MCF 10A (cell line): ENCODE data around the gene DCST1. TPM values are rescaled to one million over a fixed set of nuclear protein-coding genes. Genes with fewer than 3 reads are reported as not detected.

ENCODE experiments used
- BruUV-seq: library from RNA; stranded (reverse); fragments of 400-500 nt; replicated peaks from 2 replicates; lab custom pipeline; 2021; lab: Mats Ljungman, UMichigan
- CTCF ChIA-PET: fragments of 300-600 bp; sonication (Branson Sonifier 250); formaldehyde crosslinking; extraction: SDS; loops from one replicate; lab custom pipeline; 2021; ENCODE audit warnings: antibody characterized with exemption, inconsistent platforms; lab: Yijun Ruan, JAX
- POLR2A ChIA-PET: fragments of 300-600, 350-650 bp; sonication (Branson Sonifier 250); formaldehyde crosslinking; extraction: SDS; loops from one replicate; lab custom pipeline; 2020; ENCODE audit warnings: antibody characterized with exemption, inconsistent platforms; lab: Yijun Ruan, JAX
- DNase-seq: peaks from one replicate; pipeline ENCODE4 v3.0.0-alpha.2; 2018; ENCODE audit not compliant: unreplicated experiment
- H3K27ac Mint-ChIP-seq: one replicate; pipeline ENCODE4 v1.8.0; 2022; ENCODE audit warnings: mild to moderate bottlenecking, low read depth, mixed read lengths; ENCODE audit not compliant: unreplicated experiment
- H3K27me3 Mint-ChIP-seq: one replicate; pipeline ENCODE4 v1.8.0; 2022; ENCODE audit warnings: mixed read lengths; ENCODE audit not compliant: insufficient read depth, unreplicated experiment
- H3K36me3 Mint-ChIP-seq: one replicate; pipeline ENCODE4 v1.8.0; 2022; ENCODE audit warnings: mild to moderate bottlenecking, moderate library complexity, mixed read lengths; ENCODE audit not compliant: insufficient read depth, unreplicated experiment
- H3K4me1 Mint-ChIP-seq: one replicate; pipeline ENCODE4 v1.8.0; 2022; ENCODE audit warnings: mixed read lengths; ENCODE audit not compliant: insufficient read depth, unreplicated experiment
- H3K4me3 Mint-ChIP-seq: one replicate; pipeline ENCODE4 v1.8.0; 2022; ENCODE audit warnings: mild to moderate bottlenecking, moderate library complexity, mixed read lengths; ENCODE audit not compliant: unreplicated experiment
- H3K9me3 Mint-ChIP-seq: one replicate; pipeline ENCODE4 v1.8.0; 2022; ENCODE audit warnings: mixed read lengths; ENCODE audit not compliant: unreplicated experiment
- intact Hi-C: fragments of 100-400 bp; cut with micrococcal nuclease; formaldehyde crosslinking; loops from 2 replicates; pipeline ENCODE4 v1.14.1; 2022
- total RNA-seq: library from RNA; stranded (reverse); gene quantifications from 2 replicates; pipeline ENCODE4 v1.2.3, GENCODE V29; 2022
- TF ChIP-seq, protein P1 (sequence below): fragments of 200-600 bp; IDR thresholded peaks from one replicate; pipeline ENCODE4 v1.8.0; 2022; ENCODE audit warnings: antibody characterized with exemption, mild to moderate bottlenecking; ENCODE audit not compliant: unreplicated experiment

Gene DCST1
- total RNA-seq, 1 experiment from 2014 or later: 0.21 TPM

DNA sequence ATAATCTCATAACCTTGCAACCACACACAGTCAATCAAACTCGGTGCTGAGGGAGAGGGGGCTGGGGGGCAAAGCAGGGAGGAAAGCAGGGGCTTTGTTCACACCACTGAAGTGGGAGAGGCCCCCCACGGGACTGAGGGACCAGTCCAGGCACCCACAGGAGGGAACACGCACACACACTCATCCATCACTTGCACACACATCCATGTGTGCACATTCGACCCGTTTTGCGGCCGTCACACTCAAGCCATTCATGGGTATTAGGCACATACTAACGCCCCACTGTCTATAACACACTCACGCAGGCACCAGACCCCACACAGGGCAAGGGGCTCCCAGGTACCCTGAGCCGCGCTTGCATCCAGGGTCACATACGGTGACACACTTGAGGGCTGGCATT lies 59.0 kb downstream of the DCST1 start:
- Mint-ChIP-seq H3K9me3 (no peaks in the 10 kb centered on the region), H3K4me1 (peaks cover 26% of the 10 kb centered on the region), H3K36me3 (no peaks in the 10 kb centered on the region), H3K4me3 (no peak overlapping the region), H3K27me3 (peaks cover 17% of the 10 kb centered on the region), H3K27ac (no peak overlapping the region)
- BruUV-seq: no TSS peak
- TF ChIP-seq, protein P1, sequence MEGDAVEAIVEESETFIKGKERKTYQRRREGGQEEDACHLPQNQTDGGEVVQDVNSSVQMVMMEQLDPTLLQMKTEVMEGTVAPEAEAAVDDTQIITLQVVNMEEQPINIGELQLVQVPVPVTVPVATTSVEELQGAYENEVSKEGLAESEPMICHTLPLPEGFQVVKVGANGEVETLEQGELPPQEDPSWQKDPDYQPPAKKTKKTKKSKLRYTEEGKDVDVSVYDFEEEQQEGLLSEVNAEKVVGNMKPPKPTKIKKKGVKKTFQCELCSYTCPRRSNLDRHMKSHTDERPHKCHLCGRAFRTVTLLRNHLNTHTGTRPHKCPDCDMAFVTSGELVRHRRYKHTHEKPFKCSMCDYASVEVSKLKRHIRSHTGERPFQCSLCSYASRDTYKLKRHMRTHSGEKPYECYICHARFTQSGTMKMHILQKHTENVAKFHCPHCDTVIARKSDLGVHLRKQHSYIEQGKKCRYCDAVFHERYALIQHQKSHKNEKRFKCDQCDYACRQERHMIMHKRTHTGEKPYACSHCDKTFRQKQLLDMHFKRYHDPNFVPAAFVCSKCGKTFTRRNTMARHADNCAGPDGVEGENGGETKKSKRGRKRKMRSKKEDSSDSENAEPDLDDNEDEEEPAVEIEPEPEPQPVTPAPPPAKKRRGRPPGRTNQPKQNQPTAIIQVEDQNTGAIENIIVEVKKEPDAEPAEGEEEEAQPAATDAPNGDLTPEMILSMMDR: no peak
- POLR2A ChIA-PET: interaction anchor here (2.0 kb wide), 1 partner anchor 42 kb away, joined by 13 read pairs; the partner anchor contains the start of gene SLC50A1
- CTCF ChIA-PET: interaction anchor here (0.8 to 6.8 kb wide), 18 partner anchors 12 to 423 kb away, joined by 3 to 380 read pairs (median 13); partner anchors contain the start of genes DPM3, EFNA1, KRTCAP2 and PBXIP1
- no peak for DNase-seq
- intact Hi-C loops: no loop called here

DNA sequence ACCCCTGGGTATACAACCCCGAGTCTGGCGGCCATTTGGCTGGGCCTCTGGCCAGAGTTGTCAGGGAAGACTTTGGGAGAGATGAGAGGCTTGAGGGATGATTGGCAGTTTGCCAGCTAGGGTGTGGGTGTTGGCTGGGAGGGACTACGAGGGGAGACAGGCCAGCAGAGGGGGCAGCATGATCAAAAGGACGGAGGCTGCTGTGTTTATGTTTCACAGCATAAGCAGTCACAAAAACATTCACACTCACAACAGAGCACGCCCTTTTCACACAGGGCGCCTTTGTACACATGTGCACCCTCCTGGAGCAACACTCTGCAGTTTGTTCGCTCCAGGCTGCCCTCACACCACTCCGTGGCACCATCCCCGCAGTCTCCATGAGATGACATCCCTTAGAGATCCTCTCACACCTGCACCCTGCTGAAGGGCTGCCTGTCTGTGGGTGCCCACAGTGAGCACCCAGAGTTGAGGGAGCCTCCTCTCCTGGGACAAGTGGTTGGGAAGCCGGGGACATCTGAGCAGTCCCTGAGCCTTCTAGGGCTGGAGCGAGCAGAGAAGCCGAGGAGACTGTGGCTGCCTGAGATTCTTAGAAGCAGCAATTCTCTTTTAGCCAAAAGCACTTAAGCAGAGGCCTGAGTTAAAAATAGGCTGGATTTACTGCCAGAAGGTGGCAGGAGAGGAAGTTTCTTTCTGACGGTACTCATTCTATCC lies 60.4 kb downstream of the DCST1 start:
- no TSS peak for BruUV-seq
- no peak overlapping the region for H3K4me3 Mint-ChIP-seq
- ChIA-PET POLR2A (interaction anchor here (1.3 to 5.7 kb wide), 4 partner anchors 33 to 79 kb away, joined by 7 to 66 read pairs (median 14); partner anchors contain the start of genes EFNA1, KRTCAP2 and SLC50A1), CTCF (interaction anchor here (0.6 to 6.8 kb wide), 17 partner anchors 8 to 500 kb away, joined by 3 to 380 read pairs (median 10); partner anchors contain the start of genes DPM3, EFNA1, KRTCAP2 and SLC50A1)
- peaks cover 17% of the 10 kb centered on the region for H3K27me3 Mint-ChIP-seq
- TF ChIP-seq, protein P1: peak; percentile 50
- peaks cover 26% of the 10 kb centered on the region for H3K4me1 Mint-ChIP-seq
- peak; percentile 76 for DNase-seq
- H3K27ac Mint-ChIP-seq: no peak overlapping the region
- H3K36me3 Mint-ChIP-seq: no peaks in the 10 kb centered on the region
- intact Hi-C loops: loop anchor here (1.0 kb wide), 2 partner anchors 30 to 73 kb away; no protein-coding TSS in a partner anchor
- no peaks in the 10 kb centered on the region for H3K9me3 Mint-ChIP-seq

DNA sequence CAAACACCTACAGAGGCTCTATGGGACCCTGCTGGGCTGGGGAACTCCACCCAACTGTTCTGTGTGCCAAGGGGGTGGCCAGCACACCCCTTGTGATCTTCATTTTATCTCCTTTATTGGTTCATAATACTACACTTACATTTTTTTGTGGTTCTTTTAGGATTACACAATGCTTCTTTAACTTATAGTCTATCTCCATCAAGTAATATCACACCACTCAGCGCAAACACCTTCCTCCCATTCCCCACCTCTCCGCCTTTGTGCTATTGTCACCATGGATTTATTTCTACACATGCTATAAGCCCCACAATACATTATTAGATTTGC lies 61.0 kb downstream of the DCST1 start:
- H3K36me3 Mint-ChIP-seq: no peaks in the 10 kb centered on the region
- peaks cover 17% of the 10 kb centered on the region for H3K27me3 Mint-ChIP-seq
- H3K27ac Mint-ChIP-seq: no peak overlapping the region
- peaks cover 26% of the 10 kb centered on the region for H3K4me1 Mint-ChIP-seq
- ChIA-PET CTCF (interaction anchor here (0.6 to 4.8 kb wide), 21 partner anchors 9 to 229 kb away, joined by 3 to 58 read pairs (median 9); partner anchors contain the start of gene KRTCAP2), POLR2A (interaction anchor here (0.5 to 5.7 kb wide), 5 partner anchors 12 to 78 kb away, joined by 4 to 66 read pairs (median 8); partner anchors contain the start of genes EFNA1, KRTCAP2 and SLC50A1)
- no peaks in the 10 kb centered on the region for H3K9me3 Mint-ChIP-seq
- no peak for DNase-seq
- no TSS peak for BruUV-seq
- H3K4me3 Mint-ChIP-seq: no peak overlapping the region
- intact Hi-C loops: loop anchor here (1.0 kb wide), 2 partner anchors 30 to 73 kb away; no protein-coding TSS in a partner anchor
- TF ChIP-seq, protein P1: no peak

DNA sequence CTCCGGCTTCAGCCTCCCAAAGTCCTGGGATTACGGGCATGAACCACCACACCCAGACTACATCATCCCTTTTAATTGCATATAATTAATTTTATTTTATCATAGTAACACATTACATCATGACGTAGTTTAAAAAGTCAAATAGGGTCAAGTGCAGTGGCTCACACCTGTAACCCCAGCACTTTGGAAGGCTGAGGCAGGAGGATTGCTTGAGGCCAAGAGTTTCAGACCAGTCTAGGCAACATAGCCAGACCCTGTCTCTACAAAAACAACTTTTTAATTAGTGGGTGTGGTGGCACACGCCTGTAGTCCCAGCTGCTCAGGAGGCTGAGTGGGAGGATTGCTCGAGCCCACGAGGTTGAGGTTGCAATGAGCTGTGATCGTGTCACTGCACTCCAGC lies 65.7 kb downstream of the DCST1 start:
- intact Hi-C loops: no loop called here
- ChIA-PET CTCF (interaction anchor here (0.6 to 1.8 kb wide), 5 partner anchors 8 to 133 kb away, joined by 3 to 13 read pairs (median 8); no protein-coding TSS in a partner anchor), POLR2A (interaction anchor here (0.6 to 5.7 kb wide), 3 partner anchors 28 to 126 kb away, joined by 3 to 66 read pairs (median 3); partner anchors contain the start of genes EFNA1 and FLAD1)
- H3K9me3 Mint-ChIP-seq: no peaks in the 10 kb centered on the region
- no peak for DNase-seq
- no peak overlapping the region for H3K27ac Mint-ChIP-seq
- no peak overlapping the region for H3K4me3 Mint-ChIP-seq
- H3K36me3 Mint-ChIP-seq: peaks cover 7% of the 10 kb centered on the region
- TF ChIP-seq, protein P1: no peak
- H3K27me3 Mint-ChIP-seq: peaks cover 17% of the 10 kb centered on the region
- peaks cover 12% of the 10 kb centered on the region for H3K4me1 Mint-ChIP-seq
- no TSS peak for BruUV-seq
